ENCODE data around the gene RSBN1. TPM values are rescaled to one million over a fixed set of nuclear protein-coding genes. Genes with fewer than 3 reads are reported as not detected.
A peak's percentile ranks its signal among the peaks of the same experiment; 100 is the strongest.

RSBN1 gene
- total and polyA plus RNA-seq, 11 donors = 2.5 to 17.8 (median 9.7) TPM

DNA sequence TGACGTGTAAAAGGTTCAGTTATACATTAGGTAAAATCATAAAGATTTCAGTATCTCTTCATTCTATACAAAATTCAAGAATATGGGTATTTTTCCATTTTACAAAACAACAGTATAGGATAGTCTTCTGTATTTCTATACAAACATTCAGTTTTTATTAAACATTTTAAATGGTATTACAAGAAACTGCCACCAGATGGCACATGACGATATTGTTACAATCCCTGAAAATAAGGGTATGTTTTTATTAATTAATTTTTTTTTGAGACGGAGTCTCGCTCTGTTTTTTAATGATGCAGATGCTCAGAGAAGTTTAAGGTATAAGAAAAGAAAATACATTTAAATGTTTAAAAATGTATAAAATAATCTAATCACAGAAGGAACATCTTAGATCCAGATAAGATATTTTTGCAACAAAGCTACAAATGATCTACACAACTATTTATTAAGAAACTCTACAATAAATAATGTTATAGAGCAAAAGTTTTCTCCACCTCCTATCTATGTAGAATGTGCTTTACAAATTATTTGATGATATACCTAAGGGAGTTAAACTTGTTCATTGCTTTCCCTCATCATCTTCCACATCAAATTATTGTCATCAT lies 23.5 kb upstream of the RSBN1 start:
- DNase-seq = no peak
- intact Hi-C loops (cut with DNase I) = loop anchor here (2.0 to 10.0 kb wide), 9 partner anchors 67 to 452 kb away; partner anchors contain the start of genes AP4B1 (in 4 of the 10), DCLRE1B (in 3 of the 10) and OLFML3 (in 1 of the 10)
- Histone ChIP-seq H3K27ac (no peak overlapping the region), H3K27me3 (no peaks in the 10 kb centered on the region), H3K4me3 (no peak overlapping the region), H3K36me3 (peaks cover 0 to 19% (median 0%) of the 10 kb centered on the region in 9 donors), H3K9me3 (no peaks in the 10 kb centered on the region), H3K4me1 (peaks cover 0 to 5% (median 0%) of the 10 kb centered on the region in 12 donors)
- no peak for TF ChIP-seq POLR2A (IDR thresholded peaks at IDR 0.05)
- TF ChIP-seq, protein P1, sequence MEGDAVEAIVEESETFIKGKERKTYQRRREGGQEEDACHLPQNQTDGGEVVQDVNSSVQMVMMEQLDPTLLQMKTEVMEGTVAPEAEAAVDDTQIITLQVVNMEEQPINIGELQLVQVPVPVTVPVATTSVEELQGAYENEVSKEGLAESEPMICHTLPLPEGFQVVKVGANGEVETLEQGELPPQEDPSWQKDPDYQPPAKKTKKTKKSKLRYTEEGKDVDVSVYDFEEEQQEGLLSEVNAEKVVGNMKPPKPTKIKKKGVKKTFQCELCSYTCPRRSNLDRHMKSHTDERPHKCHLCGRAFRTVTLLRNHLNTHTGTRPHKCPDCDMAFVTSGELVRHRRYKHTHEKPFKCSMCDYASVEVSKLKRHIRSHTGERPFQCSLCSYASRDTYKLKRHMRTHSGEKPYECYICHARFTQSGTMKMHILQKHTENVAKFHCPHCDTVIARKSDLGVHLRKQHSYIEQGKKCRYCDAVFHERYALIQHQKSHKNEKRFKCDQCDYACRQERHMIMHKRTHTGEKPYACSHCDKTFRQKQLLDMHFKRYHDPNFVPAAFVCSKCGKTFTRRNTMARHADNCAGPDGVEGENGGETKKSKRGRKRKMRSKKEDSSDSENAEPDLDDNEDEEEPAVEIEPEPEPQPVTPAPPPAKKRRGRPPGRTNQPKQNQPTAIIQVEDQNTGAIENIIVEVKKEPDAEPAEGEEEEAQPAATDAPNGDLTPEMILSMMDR (IDR thresholded peaks at IDR 0.05) = peak; percentile 49 to 78 (median 68)
- no peak for ATAC-seq
- WGBS, 4 donors = 15 to 19% (median 17%) methylated on average over 4 of the region's 4 CpGs

- whole genome bisulfite sequencing, 4 donors = 95 to 96% (median 95%) methylated on average over 2 of the region's 2 CpGs
- Histone ChIP-seq H3K27me3 (no peaks in the 10 kb centered on the region), H3K4me3 (no peak overlapping the region), H3K4me1 (peaks cover 0 to 5% (median 0%) of the 10 kb centered on the region in 12 donors), H3K9me3 (no peaks in the 10 kb centered on the region), H3K27ac (no peak overlapping the region), H3K36me3 (peaks cover 0 to 22% (median 0%) of the 10 kb centered on the region in 9 donors)
- ATAC-seq = no peak
- TF ChIP-seq POLR2A (IDR thresholded peaks at IDR 0.05) = no peak
- TF ChIP-seq, protein P1 (IDR thresholded peaks at IDR 0.05) = no peak
- DNase-seq = no peak
- intact Hi-C loops (cut with DNase I) = loop anchor here (2.0 to 10.0 kb wide), 8 partner anchors 68 to 453 kb away; partner anchors contain the start of genes AP4B1 (in 4 of the 10), DCLRE1B (in 3 of the 10) and OLFML3 (in 1 of the 10)
Observed at GRCh38 chr1:113834716-113835115, 22.4 kb upstream of the RSBN1 start.

- Histone ChIP-seq H3K4me1 (no peaks in the 10 kb centered on the region), H3K27me3 (no peaks in the 10 kb centered on the region), H3K4me3 (no peak overlapping the region), H3K27ac (no peak overlapping the region), H3K36me3 (peaks cover 0 to 40% (median 0%) of the 10 kb centered on the region in 9 donors), H3K9me3 (no peaks in the 10 kb centered on the region)
- intact Hi-C loops (cut with DNase I) = loop anchor here in 5 of 10 donors (10.0 kb wide), 3 partner anchors 75 to 455 kb away; partner anchors contain the start of genes AP4B1 (in 1 of the 5), DCLRE1B (in 1 of the 5) and OLFML3 (in 1 of the 5)
- ATAC-seq = no peak
- TF ChIP-seq, protein P1 (IDR thresholded peaks at IDR 0.05) = no peak
- TF ChIP-seq POLR2A (IDR thresholded peaks at IDR 0.05) = no peak
- DNase-seq = no peak
- 65 to 81% (median 72%) methylated on average over 3 of the region's 3 CpGs for WGBS, 4 donors
Observed at GRCh38 chr1:113830039-113830438, 17.8 kb upstream of the RSBN1 start.

GRCh38 chr1:113821916-113822315 lies 9.6 kb upstream of the RSBN1 start:
- intact Hi-C loops (cut with DNase I) = loop anchor here in 1 of 10 donors (10.0 kb wide), 1 partner anchor 143 kb away; no protein-coding TSS in a partner anchor
- Histone ChIP-seq H3K36me3 (peaks cover 0 to 5% (median 0%) of the 10 kb centered on the region in 9 donors), H3K27me3 (no peaks in the 10 kb centered on the region), H3K4me1 (no peaks in the 10 kb centered on the region), H3K27ac (no peak overlapping the region), H3K4me3 (no peak overlapping the region), H3K9me3 (no peaks in the 10 kb centered on the region)
- TF ChIP-seq, protein P1 (IDR thresholded peaks at IDR 0.05) = no peak
- no peak for TF ChIP-seq POLR2A (IDR thresholded peaks at IDR 0.05)
- DNase-seq (no peak), ATAC-seq (no peak)
- 73 to 81% (median 78%) methylated on average over 1 of the region's 1 CpG for whole genome bisulfite sequencing, 4 donors
